Measurements from ENCODE around the gene SYCE3. TPM values are rescaled to one million over a fixed set of nuclear protein-coding genes. Genes with fewer than 3 reads are reported as not detected.
"Not testable (repeated sequence)": the region's sequence is repeated elsewhere in the genome, so short reads cannot be mapped to it uniquely, and the experiment has no call there.

The SYCE3 gene
- total RNA-seq, 1 donor from 2014 or later, result not detected

GRCh38 chr22:50544746-50545253 is 17.9 kb downstream of the SYCE3 start:
- H3K27me3 ChIP-seq, result peaks cover 34% of the 10 kb centered on the region
- no peaks in the 10 kb centered on the region for H3K36me3 ChIP-seq
- no peaks in the 10 kb centered on the region for H3K4me1 ChIP-seq
- Mint-ChIP-seq H3K4me1 (no peaks in the 10 kb centered on the region), H3K27me3 (ENCODE audit: insufficient read depth, low read depth) (peaks cover 14% of the 10 kb centered on the region), H3K27ac (no peak overlapping the region), H3K9me3 (no peaks in the 10 kb centered on the region), H3K4me3 (no peak overlapping the region), H3K36me3 (no peaks in the 10 kb centered on the region)
- no peak overlapping the region for H2AFZ ChIP-seq (replicated peaks)
- TF ChIP-seq CTCF (IDR thresholded peaks at IDR 0.05) (no peak), EZH2phosphoT487 (IDR thresholded peaks at IDR 0.05) (no peak), EZH2 (IDR thresholded peaks at IDR 0.05) (no peak)
- no peak overlapping the region for H3K9ac ChIP-seq
- peaks cover 17% of the 10 kb centered on the region for H3F3A ChIP-seq (ENCODE audit: low read depth)
- no peaks in the 10 kb centered on the region for H3K9me3 ChIP-seq (ENCODE audit: low read depth)
- DNase-seq (ENCODE audit: low spot score), result no peak
- H3K4me3 ChIP-seq, result peak overlapping the region; percentile 32
- no peaks in the 10 kb centered on the region for H4K20me1 ChIP-seq (ENCODE audit: low read depth)
- peak overlapping the region; percentile 67 for H3K4me2 ChIP-seq
- H3K27ac ChIP-seq, result no peak overlapping the region
- H3K79me2 ChIP-seq (ENCODE audit: low read depth), result no peaks in the 10 kb centered on the region

- no peaks in the 10 kb centered on the region for H4K20me1 ChIP-seq (ENCODE audit: low read depth)
- no peaks in the 10 kb centered on the region for H3K9me3 ChIP-seq (ENCODE audit: low read depth)
- H3F3A ChIP-seq (ENCODE audit: low read depth), result peaks cover 17% of the 10 kb centered on the region
- H3K4me3 ChIP-seq, result peak overlapping the region; percentile 32
- no peaks in the 10 kb centered on the region for H3K36me3 Mint-ChIP-seq
- TF ChIP-seq EZH2 (IDR thresholded peaks at IDR 0.05) (no peak), CTCF (IDR thresholded peaks at IDR 0.05) (peak; percentile 75)
- no peak overlapping the region for H3K9ac ChIP-seq
- H3K4me1 Mint-ChIP-seq, result no peaks in the 10 kb centered on the region
- peaks cover 34% of the 10 kb centered on the region for H3K27me3 ChIP-seq
- peak overlapping the region; percentile 43 for H2AFZ ChIP-seq (replicated peaks)
- peak overlapping the region; percentile 67 for H3K4me2 ChIP-seq
- H3K27me3 Mint-ChIP-seq (ENCODE audit: insufficient read depth, low read depth), result peaks cover 14% of the 10 kb centered on the region
- no peak overlapping the region for H3K27ac ChIP-seq
- peak; percentile 93 for DNase-seq (ENCODE audit: low spot score)
- H3K4me3 Mint-ChIP-seq, result no peak overlapping the region
- no peaks in the 10 kb centered on the region for H3K9me3 Mint-ChIP-seq
- H3K4me1 ChIP-seq, result no peaks in the 10 kb centered on the region
- H3K27ac Mint-ChIP-seq, result no peak overlapping the region
- H3K79me2 ChIP-seq (ENCODE audit: low read depth), result no peaks in the 10 kb centered on the region
- H3K36me3 ChIP-seq, result no peaks in the 10 kb centered on the region
Measured at GRCh38 chr22:50544078-50544745, 18.5 kb downstream of the SYCE3 start.

- TF ChIP-seq EZH2phosphoT487 (IDR thresholded peaks at IDR 0.05) (no peak), EZH2 (IDR thresholded peaks at IDR 0.05) (no peak), CTCF (IDR thresholded peaks at IDR 0.05) (no peak)
- H4K20me1 ChIP-seq (ENCODE audit: low read depth), result no peaks in the 10 kb centered on the region
- no peak overlapping the region for H3K4me3 ChIP-seq
- H3K9ac ChIP-seq, result no peak overlapping the region
- Mint-ChIP-seq H3K4me3 (no peak overlapping the region), H3K27me3 (ENCODE audit: insufficient read depth, low read depth) (peaks cover 17% of the 10 kb centered on the region), H3K4me1 (peaks cover 5% of the 10 kb centered on the region), H3K9me3 (no peaks in the 10 kb centered on the region), H3K36me3 (no peaks in the 10 kb centered on the region), H3K27ac (no peak overlapping the region)
- H3K4me1 ChIP-seq, result no peaks in the 10 kb centered on the region
- no peaks in the 10 kb centered on the region for H3K79me2 ChIP-seq (ENCODE audit: low read depth)
- H3K27ac ChIP-seq, result no peak overlapping the region
- H3F3A ChIP-seq (ENCODE audit: low read depth), result peaks cover 17% of the 10 kb centered on the region
- no peak overlapping the region for H3K4me2 ChIP-seq
- no peaks in the 10 kb centered on the region for H3K36me3 ChIP-seq
- peaks cover 34% of the 10 kb centered on the region for H3K27me3 ChIP-seq
- no peak for DNase-seq (ENCODE audit: low spot score)
- no peak overlapping the region for H2AFZ ChIP-seq (replicated peaks)
- H3K9me3 ChIP-seq (ENCODE audit: low read depth), result no peaks in the 10 kb centered on the region
Measured at GRCh38 chr22:50542416-50542927, 20.2 kb downstream of the SYCE3 start.

- not testable (repeated sequence) for H3K36me3 Mint-ChIP-seq; H3K4me3 Mint-ChIP-seq; H2AFZ ChIP-seq (replicated peaks); H3K27ac ChIP-seq; H3K4me3 ChIP-seq; H3K79me2 ChIP-seq (ENCODE audit: low read depth); H3K4me1 ChIP-seq; DNase-seq (ENCODE audit: low spot score); H3K9me3 Mint-ChIP-seq; H3K4me2 ChIP-seq; H3K4me1 Mint-ChIP-seq; H3K9me3 ChIP-seq (ENCODE audit: low read depth); H3K9ac ChIP-seq; H3K36me3 ChIP-seq; H4K20me1 ChIP-seq (ENCODE audit: low read depth); H3K27ac Mint-ChIP-seq
- peaks cover 17% of the 10 kb centered on the region for H3K27me3 Mint-ChIP-seq (ENCODE audit: insufficient read depth, low read depth)
- peaks cover 17% of the 10 kb centered on the region for H3F3A ChIP-seq (ENCODE audit: low read depth)
- peaks cover 34% of the 10 kb centered on the region for H3K27me3 ChIP-seq
Measured at GRCh38 chr22:50541667-50542026, 21.1 kb downstream of the SYCE3 start.
